C4-2B (cell line): ENCODE results near the gene PCDHGA6.

Experiments used
- CTCF ChIP-seq: fragments of 450-650 bp; conservative IDR thresholded peaks from 2 replicates; pipeline ENCODE4 v1.5.1; 2017; ENCODE audit warnings: mild to moderate bottlenecking
- ZFX ChIP-seq: fragments of 450-650 bp; IDR thresholded peaks from 2 replicates; pipeline ENCODE4 v1.6.1; 2017

GRCh38 chr5:141393267-141393666 lies 19.6 kb downstream of the PCDHGA6 start:
- no peak for TF ChIP-seq CTCF
- no peak for TF ChIP-seq ZFX
